ENCODE measurements around the gene PPIP5K1.
A peak's percentile ranks its signal among the peaks of the same experiment; 100 is the strongest.

The PPIP5K1 gene

GRCh38 chr15:43492266-43492665 lies 97.7 kb downstream of the PPIP5K1 start:
- CTCF ChIA-PET: interaction anchor here (1.2 kb wide), 1 partner anchor 19 kb away, joined by 6 read pairs; no protein-coding TSS in a partner anchor
- H3K27ac ChIP-seq (ENCODE audit: extremely low read depth, low read depth, low read length): no peak overlapping the region
- TF ChIP-seq ZNF302 (tag by site-specific recombination; IDR thresholded peaks at IDR 0.05; ENCODE audit: low read depth) (no peak), ZNF10 (tag by site-specific recombination; IDR thresholded peaks at IDR 0.05) (no peak), ZSCAN23 (tag by site-specific recombination; IDR thresholded peaks at IDR 0.05) (no peak), ZNF670 (tag by site-specific recombination; IDR thresholded peaks at IDR 0.05; ENCODE audit: low read depth) (no peak), ZNF26 (tag by site-specific recombination; IDR thresholded peaks at IDR 0.05) (no peak), GFI1B (tag by site-specific recombination; IDR thresholded peaks at IDR 0.05) (no peak), ZNF610 (tag by site-specific recombination; IDR thresholded peaks at IDR 0.05; ENCODE audit: borderline replicate concordance) (no peak)
- TF ChIP-seq, protein P1, sequence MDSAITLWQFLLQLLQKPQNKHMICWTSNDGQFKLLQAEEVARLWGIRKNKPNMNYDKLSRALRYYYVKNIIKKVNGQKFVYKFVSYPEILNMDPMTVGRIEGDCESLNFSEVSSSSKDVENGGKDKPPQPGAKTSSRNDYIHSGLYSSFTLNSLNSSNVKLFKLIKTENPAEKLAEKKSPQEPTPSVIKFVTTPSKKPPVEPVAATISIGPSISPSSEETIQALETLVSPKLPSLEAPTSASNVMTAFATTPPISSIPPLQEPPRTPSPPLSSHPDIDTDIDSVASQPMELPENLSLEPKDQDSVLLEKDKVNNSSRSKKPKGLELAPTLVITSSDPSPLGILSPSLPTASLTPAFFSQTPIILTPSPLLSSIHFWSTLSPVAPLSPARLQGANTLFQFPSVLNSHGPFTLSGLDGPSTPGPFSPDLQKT (IDR thresholded peaks at IDR 0.05; ENCODE audit: borderline replicate concordance, low read depth, low read length): no peak
- H3K4me1 ChIP-seq (ENCODE audit: control insufficient read depth, insufficient read depth, low read length): peaks cover 10% of the 10 kb centered on the region
- peak overlapping the region; percentile 88 for H3K4me3 ChIP-seq (ENCODE audit: low read depth, low read length)
- H3K9me3 ChIP-seq (ENCODE audit: control insufficient read depth, insufficient read depth, low read depth, low read length): no peaks in the 10 kb centered on the region
- POLR2A ChIA-PET: interaction anchor here (1.9 kb wide), 1 partner anchor 18 kb away, joined by 17 read pairs; no protein-coding TSS in a partner anchor
- H3K36me3 ChIP-seq (ENCODE audit: control insufficient read depth in 2 of 2, insufficient read depth in 1 of 2, low read length in 2 of 2): peaks cover 19 to 39% of the 10 kb centered on the region in 2 experiments

- Histone ChIP-seq H3K36me3 (ENCODE audit: control insufficient read depth in 2 of 2, insufficient read depth in 1 of 2, low read length in 2 of 2) (peaks cover 23 to 48% of the 10 kb centered on the region in 2 experiments), H3K9me3 (ENCODE audit: control insufficient read depth, insufficient read depth, low read depth, low read length) (no peaks in the 10 kb centered on the region), H3K4me3 (ENCODE audit: low read depth, low read length) (no peak overlapping the region), H3K4me1 (ENCODE audit: control insufficient read depth, insufficient read depth, low read length) (peaks cover 7% of the 10 kb centered on the region), H3K27ac (ENCODE audit: extremely low read depth, low read depth, low read length) (no peak overlapping the region)
- ChIA-PET POLR2A (interaction anchor here (0.9 kb wide), 1 partner anchor 21 kb away, joined by 5 read pairs; no protein-coding TSS in a partner anchor), CTCF (interaction anchor here (0.9 to 1.5 kb wide), 4 partner anchors 19 to 289 kb away, joined by 3 to 6 read pairs (median 4); no protein-coding TSS in a partner anchor)
- TF ChIP-seq ZNF843 (tag by site-specific recombination; IDR thresholded peaks at IDR 0.05): no peak
- no peak for TF ChIP-seq ZNF521 (tag by site-specific recombination; IDR thresholded peaks at IDR 0.05)
- TF ChIP-seq SP3 (tag by site-specific recombination; IDR thresholded peaks at IDR 0.05): no peak
- no peak for TF ChIP-seq ZNF169 (tag by site-specific recombination; IDR thresholded peaks at IDR 0.05)
- TF ChIP-seq ZNF10 (tag by site-specific recombination; IDR thresholded peaks at IDR 0.05): no peak
- TF ChIP-seq ZNF132 (tag by site-specific recombination; IDR thresholded peaks at IDR 0.05; ENCODE audit: borderline replicate concordance): no peak
- no peak for TF ChIP-seq ZNF19 (tag by site-specific recombination; IDR thresholded peaks at IDR 0.05; ENCODE audit: low read depth)
- no peak for TF ChIP-seq ZNF837 (tag by site-specific recombination; IDR thresholded peaks at IDR 0.05)
- TF ChIP-seq ZNF26 (tag by site-specific recombination; IDR thresholded peaks at IDR 0.05): no peak
Measured at GRCh38 chr15:43489191-43489590, 100.8 kb downstream of the PPIP5K1 start.

DNA sequence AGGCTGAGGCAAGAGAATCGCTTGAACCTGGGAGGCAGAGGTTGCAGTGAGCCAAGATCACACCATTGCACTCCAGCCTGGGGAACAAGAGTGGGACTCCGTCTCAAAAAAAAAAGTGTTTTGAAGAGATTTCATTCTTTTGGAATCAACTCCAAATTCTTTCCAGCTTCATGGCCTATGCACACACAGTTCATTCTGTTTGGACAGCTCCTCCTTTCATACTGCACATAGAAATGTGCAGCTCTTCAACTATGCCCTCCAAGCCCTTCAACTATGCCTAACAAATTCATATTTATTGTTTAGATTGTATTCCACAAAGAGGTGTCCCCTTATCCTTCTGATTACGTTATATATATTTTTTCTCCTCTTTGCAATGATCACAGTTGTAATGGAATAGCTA lies 101.2 kb downstream of the PPIP5K1 start:
- no peaks in the 10 kb centered on the region for H3K9me3 ChIP-seq (ENCODE audit: control insufficient read depth, insufficient read depth, low read depth, low read length)
- ChIA-PET POLR2A (interaction anchor here (0.9 kb wide), 1 partner anchor 22 kb away, joined by 5 read pairs; no protein-coding TSS in a partner anchor), CTCF (interaction anchor here (0.9 to 1.5 kb wide), 4 partner anchors 18 to 289 kb away, joined by 3 to 6 read pairs (median 4); no protein-coding TSS in a partner anchor)
- TF ChIP-seq REPIN1 (tag by site-specific recombination; IDR thresholded peaks at IDR 0.05; ENCODE audit: low read depth): no peak
- TF ChIP-seq ZNF350 (tag by site-specific recombination; IDR thresholded peaks at IDR 0.05): no peak
- no peak for TF ChIP-seq YY1 (tag by site-specific recombination; IDR thresholded peaks at IDR 0.05)
- no peak for TF ChIP-seq GLIS1 (tag by site-specific recombination; IDR thresholded peaks at IDR 0.05)
- no peak for TF ChIP-seq ZNF664 (tag by site-specific recombination; IDR thresholded peaks at IDR 0.05)
- no peak for TF ChIP-seq ZNF133 (tag by site-specific recombination; IDR thresholded peaks at IDR 0.05)
- no peak for TF ChIP-seq ZNF521 (tag by site-specific recombination; IDR thresholded peaks at IDR 0.05)
- peaks cover 3% of the 10 kb centered on the region for H3K4me1 ChIP-seq (ENCODE audit: control insufficient read depth, insufficient read depth, low read length)
- H3K4me3 ChIP-seq (ENCODE audit: low read depth, low read length): no peak overlapping the region
- peaks cover 23 to 50% of the 10 kb centered on the region in 2 experiments for H3K36me3 ChIP-seq (ENCODE audit: control insufficient read depth in 2 of 2, insufficient read depth in 1 of 2, low read length in 2 of 2)
- H3K27ac ChIP-seq (ENCODE audit: extremely low read depth, low read depth, low read length): no peak overlapping the region

All from HEK293 (cell line).